Sigmoid colon (tissue), 3 donors: Measurements from ENCODE around the gene HBM.

ENCODE experiments used
- CTCF ChIP-seq, 4 experiments: fragments of 450-650 bp in 3 of 4; fragments of 200-600 bp in 1 of 4; IDR thresholded peaks; one replicate each; pipeline ENCODE4 v1.5.1; 2016 to 2019; ENCODE audit warnings: antibody characterized with exemption in 4 of 4, mild to moderate bottlenecking in 3 of 4, moderate library complexity in 2 of 4
- POLR2A ChIP-seq, 2 donors: fragments of 450-650 bp; IDR thresholded peaks; one replicate each; pipeline ENCODE4 v1.6.1; 2016; ENCODE audit warnings: antibody characterized with exemption in 2 of 2, mild to moderate bottlenecking in 2 of 2, moderate library complexity in 2 of 2

- no peak for TF ChIP-seq CTCF (IDR thresholded peaks at IDR 0.05)
- TF ChIP-seq POLR2A (IDR thresholded peaks at IDR 0.05), result no peak
Measured at GRCh38 chr16:159136-159849, 6.5 kb upstream of the HBM start.
